OCI-LY3 (cell line): Measurements from ENCODE around the gene SH3PXD2B.
"Not testable (repeated sequence)": the region's sequence is repeated elsewhere in the genome, so short reads cannot be mapped to it uniquely, and the experiment has no call there.

Experiments used
- H2AFZ ChIP-seq: fragments of 200-600, 300-600 bp; shearing (Covaris generic); 2 replicates; pipeline ENCODE4 v1.6.0; 2014; ENCODE audit warnings: antibody characterized with exemption, low read depth, low read length
- H3K27ac ChIP-seq: fragments of 200-600, 300-600 bp; sonication (generic); 2 replicates; pipeline ENCODE4 v1.5.1; 2014; ENCODE audit warnings: mild to moderate bottlenecking, low read length, moderate library complexity, mixed read lengths
- H3K27me3 ChIP-seq: fragments of 200-600, 300-600 bp; sonication (generic); 2 replicates; pipeline ENCODE4 v1.6.1; 2014; ENCODE audit warnings: low read depth, low read length, mixed read lengths
- H3K36me3 ChIP-seq: fragments of 200-600, 300-600 bp; sonication (generic); replicated peaks from 2 replicates; pipeline ENCODE3; 2014; ENCODE audit warnings: low read depth, low read length, mixed read lengths
- H3K4me1 ChIP-seq: fragments of 300-600, 200-600 bp; sonication (generic); 2 replicates; pipeline ENCODE4 v1.6.1; 2014; ENCODE audit warnings: low read length, mixed read lengths
- H3K4me2 ChIP-seq: fragments of 200-600, 300-600 bp; sonication (generic); 2 replicates; pipeline ENCODE4 v1.6.1; 2014; ENCODE audit warnings: low read length, mixed read lengths
- H3K4me3 ChIP-seq: fragments of 300-600, 200-600 bp; sonication (generic); 2 replicates; pipeline ENCODE4 v1.5.1; 2014; ENCODE audit warnings: antibody characterized with exemption, mild to moderate bottlenecking, low read length, moderate library complexity
- H3K79me2 ChIP-seq: fragments of 300-600, 200-600 bp; shearing (Covaris generic); 2 replicates; pipeline ENCODE4 v1.6.1; 2014; ENCODE audit warnings: mild to moderate bottlenecking, low read length, mixed read lengths
- H3K9ac ChIP-seq: fragments of 300-600, 200-600 bp; shearing (Covaris generic); 2 replicates; pipeline ENCODE4 v1.6.0; 2014; ENCODE audit warnings: mild to moderate bottlenecking, low read length, moderate library complexity
- H3K9me3 ChIP-seq: fragments of 200-600, 300-600 bp; shearing (Covaris generic); 2 replicates; pipeline ENCODE4 v1.6.1; 2014; ENCODE audit warnings: low read length, mixed read lengths; ENCODE audit not compliant: insufficient read depth
- H4K20me1 ChIP-seq: fragments of 200-600, 300-600 bp; sonication (generic); 2 replicates; pipeline ENCODE4 v1.6.1; 2016; ENCODE audit warnings: low read length, mixed read lengths; ENCODE audit not compliant: insufficient read depth
- CTCF ChIP-seq: fragments of 200-600, 300-600 bp; sonication (generic); IDR thresholded peaks from 2 replicates; pipeline ENCODE4 v1.5.1; 2014; ENCODE audit warnings: antibody characterized with exemption, low read length, low read depth
- EZH2phosphoT487 ChIP-seq: fragments of 200-600 bp; shearing (Covaris generic); IDR thresholded peaks from 2 replicates; pipeline ENCODE4 v1.6.1; 2018; ENCODE audit warnings: antibody characterized with exemption, mixed run types, low read depth

SH3PXD2B gene

GRCh38 chr5:172351240-172351778, 103.0 kb downstream of the SH3PXD2B start:
- TF ChIP-seq EZH2phosphoT487: no peak
- TF ChIP-seq CTCF: no peak

GRCh38 chr5:172350212-172351181, 103.8 kb downstream of the SH3PXD2B start:
- no peak overlapping the region for H3K4me3 ChIP-seq
- H3K36me3 ChIP-seq: no peaks in the 10 kb centered on the region

More at GRCh38 chr5:172351240-172351778, 103.0 kb downstream of the SH3PXD2B start:
- Histone ChIP-seq H3K4me3 (no peak overlapping the region), H3K4me2 (no peak overlapping the region), H2AFZ (no peak overlapping the region), H3K36me3 (no peaks in the 10 kb centered on the region), H4K20me1 (no peaks in the 10 kb centered on the region), H3K9me3 (no peaks in the 10 kb centered on the region), H3K4me1 (no peaks in the 10 kb centered on the region), H3K27me3 (peaks cover 5% of the 10 kb centered on the region), H3K9ac (no peak overlapping the region), H3K27ac (no peak overlapping the region), H3K79me2 (no peaks in the 10 kb centered on the region)

GRCh38 chr5:172348733-172349132, 105.6 kb downstream of the SH3PXD2B start:
- H3K27me3 ChIP-seq, H3K27ac ChIP-seq, H3K4me3 ChIP-seq, H3K79me2 ChIP-seq, H3K4me2 ChIP-seq, H3K36me3 ChIP-seq, H3K9me3 ChIP-seq, H3K4me1 ChIP-seq, H4K20me1 ChIP-seq, H2AFZ ChIP-seq, H3K9ac ChIP-seq: not testable (repeated sequence)

More at GRCh38 chr5:172350212-172351181, 103.8 kb downstream of the SH3PXD2B start:
- H3K27ac ChIP-seq: no peak overlapping the region
- no peak overlapping the region for H3K4me2 ChIP-seq
- H3K27me3 ChIP-seq: peaks cover 5% of the 10 kb centered on the region
- no peaks in the 10 kb centered on the region for H3K4me1 ChIP-seq
- H3K79me2 ChIP-seq: no peaks in the 10 kb centered on the region
- no peak overlapping the region for H2AFZ ChIP-seq
- no peaks in the 10 kb centered on the region for H3K9me3 ChIP-seq
- no peaks in the 10 kb centered on the region for H4K20me1 ChIP-seq
- H3K9ac ChIP-seq: no peak overlapping the region
- TF ChIP-seq EZH2phosphoT487 (no peak), CTCF (no peak)

- Histone ChIP-seq H3K4me2 (no peak overlapping the region), H3K27me3 (no peaks in the 10 kb centered on the region; the same call in 1 of the 2 replicates), H3K36me3 (no peaks in the 10 kb centered on the region), H3K4me3 (no peak overlapping the region), H3K79me2 (no peaks in the 10 kb centered on the region), H3K4me1 (no peaks in the 10 kb centered on the region), H3K27ac (no peak overlapping the region), H3K9me3 (no peaks in the 10 kb centered on the region), H3K9ac (no peak overlapping the region), H4K20me1 (no peaks in the 10 kb centered on the region), H2AFZ (no peak overlapping the region)
- no peak for TF ChIP-seq EZH2phosphoT487
- TF ChIP-seq CTCF: no peak
Measured at GRCh38 chr5:172348084-172348483, 106.2 kb downstream of the SH3PXD2B start.
